GM20000 (cell line): Measurements from ENCODE around the gene ACE2.

Source experiments
- DNase-seq: peaks from one replicate; pipeline ENCODE4 v3.0.0; 2012; ENCODE audit warnings: low spot score
- CTCF ChIP-seq: IDR thresholded peaks from 2 replicates; pipeline ENCODE4 v1.5.1; 2012; ENCODE audit warnings: mild to moderate bottlenecking, control low read depth; ENCODE audit errors: extremely low read depth, missing control alignments

ACE2 gene

GRCh38 chrX:15563056-15563455 is 37.7 kb downstream of the ACE2 start:
- DNase-seq: no peak
- TF ChIP-seq CTCF: no peak

- TF ChIP-seq CTCF: no peak
- DNase-seq: no peak
Observed at GRCh38 chrX:15560924-15561323, 39.8 kb downstream of the ACE2 start.

GRCh38 chrX:15559227-15559626 is 41.5 kb downstream of the ACE2 start:
- no peak for DNase-seq
- TF ChIP-seq CTCF: no peak

- no peak for TF ChIP-seq CTCF
Observed at GRCh38 chrX:15549189-15550012, 51.4 kb downstream of the ACE2 start.

GRCh38 chrX:15547356-15547755 is 53.4 kb downstream of the ACE2 start:
- TF ChIP-seq CTCF: no peak
- DNase-seq: no peak

More at GRCh38 chrX:15549189-15550012, 51.4 kb downstream of the ACE2 start:
- no peak for DNase-seq

- no peak for DNase-seq
- TF ChIP-seq CTCF: no peak
Observed at GRCh38 chrX:15546745-15547144, 54.0 kb downstream of the ACE2 start.

- TF ChIP-seq CTCF: no peak
- no peak for DNase-seq
Observed at GRCh38 chrX:15530318-15530717, 70.4 kb downstream of the ACE2 start.
